H1 (cell line): Measurements from ENCODE around the gene DIAPH2. TPM values are rescaled to one million over a fixed set of nuclear protein-coding genes. Genes with fewer than 3 reads are reported as not detected.

Experiments used
- CTCF ChIA-PET: fragments of 300-600 bp; sonication (Branson Sonifier 250); formaldehyde crosslinking; loops from one replicate; lab custom pipeline; 2021; ENCODE audit not compliant: partially characterized antibody; lab: Charles Lee
- POLR2A ChIA-PET: fragments of 300-600 bp; sonication (Branson Sonifier 250); formaldehyde crosslinking; loops from one replicate; lab custom pipeline; 2021; ENCODE audit warnings: inconsistent platforms; ENCODE audit not compliant: partially characterized antibody; lab: Charles Lee
- DNase-seq, 2 experiments: peaks; one replicate each; pipeline versions ENCODE4 v3.0.0 to v3.0.0-alpha.2; 2010 to 2022; ENCODE audit warnings: low spot score in 2 of 2, low read depth in 1 of 2, mixed read lengths in 1 of 2
- FAIRE-seq: peaks from 2 replicates; lab custom pipeline; 2011; peaks lifted over from hg19 to GRCh38; lab: Jason Lieb, UNC
- H2AFZ ChIP-seq: 2 replicates; pipeline ENCODE4 v1.8.1; 2012; ENCODE audit warnings: low read length, inconsistent platforms
- H2AK5ac ChIP-seq: 2 replicates; pipeline ENCODE4 v1.6.1; 2013; ENCODE audit warnings: low read depth, low read length
- H2BK120ac ChIP-seq: replicated peaks from 2 replicates; pipeline ENCODE3; 2013; ENCODE audit warnings: low read depth, low read length, inconsistent platforms
- H2BK12ac ChIP-seq: 2 replicates; pipeline ENCODE4 v1.6.1; 2013; ENCODE audit warnings: low read depth, low read length
- H2BK15ac ChIP-seq: 2 replicates; pipeline ENCODE4 v1.6.1; 2013; ENCODE audit warnings: low read length
- H2BK20ac ChIP-seq: 2 replicates; pipeline ENCODE4 v1.6.1; 2013; ENCODE audit warnings: low read length
- H2BK5ac ChIP-seq: 2 replicates; pipeline ENCODE4 v1.6.1; 2013; ENCODE audit warnings: low read depth, low read length
- H3K14ac ChIP-seq: 2 replicates; pipeline ENCODE4 v1.6.1; 2013; ENCODE audit warnings: inconsistent platforms; ENCODE audit not compliant: insufficient read length
- H3K18ac ChIP-seq: 2 replicates; pipeline ENCODE4 v1.6.1; 2013; ENCODE audit warnings: low read length; ENCODE audit errors: extremely low read depth
- H3K23ac ChIP-seq: 2 replicates; pipeline ENCODE4 v1.6.1; 2013; ENCODE audit warnings: inconsistent platforms; ENCODE audit not compliant: insufficient read length
- H3K23me2 ChIP-seq: 2 replicates; pipeline ENCODE4 v1.6.1; 2013; ENCODE audit warnings: low read depth, low read length
- H3K27ac ChIP-seq: 2 replicates; pipeline ENCODE4 v1.6.1; 2011; ENCODE audit warnings: low read depth, low read length, inconsistent platforms
- H3K27me3 ChIP-seq, 4 experiments: replicated peaks in 1 of 4; 1 replicate in 1 of 4; 2 replicates in 3 of 4; pipeline versions ENCODE4 v1.6.1 to v1.8.1; 2011 to 2013; ENCODE audit warnings: low read length in 3 of 4, mild to moderate bottlenecking in 3 of 4, inconsistent platforms in 2 of 4, mixed read lengths in 2 of 4, moderate library complexity in 1 of 4; ENCODE audit not compliant: control insufficient read depth in 3 of 4, insufficient read depth in 3 of 4; ENCODE audit errors: extremely low read depth in 1 of 4
- H3K36me3 ChIP-seq, 4 experiments: 2 replicates each; pipeline versions ENCODE4 v1.6.1 to v1.8.1; 2011 to 2013; ENCODE audit warnings: mild to moderate bottlenecking in 4 of 4, low read length in 3 of 4, moderate library complexity in 2 of 4, control low read depth in 1 of 4, inconsistent platforms in 1 of 4; ENCODE audit not compliant: insufficient read depth in 4 of 4, control insufficient read depth in 2 of 4
- H3K4ac ChIP-seq: replicated peaks from 2 replicates; pipeline ENCODE3; 2013; ENCODE audit warnings: low read length, low read depth, mixed read lengths, inconsistent platforms; ENCODE audit not compliant: insufficient read length
- H3K4me1 ChIP-seq, 4 experiments: replicated peaks in 1 of 4; 1 replicate in 1 of 4; 2 replicates in 3 of 4; pipeline versions ENCODE4 v1.6.1 to v1.8.1; 2011 to 2013; ENCODE audit warnings: low read length in 3 of 4, inconsistent platforms in 2 of 4, mixed read lengths in 1 of 4; ENCODE audit not compliant: insufficient read depth in 4 of 4, control insufficient read depth in 3 of 4
- H3K4me2 ChIP-seq, 2 experiments: 2 replicates each; pipeline versions ENCODE4 v1.6.1 to v1.8.1; 2011 to 2013; ENCODE audit warnings: low read depth in 2 of 2, low read length in 2 of 2, control low read depth in 1 of 2, inconsistent platforms in 1 of 2, mild to moderate bottlenecking in 1 of 2; ENCODE audit not compliant: insufficient read depth in 1 of 2
- H3K4me3 ChIP-seq, 4 experiments: fragments of 200-600, 300-600 bp in 1 of 4; sonication (generic), shearing (Covaris generic), sonication (Bioruptor Twin) in 1 of 4; 2 replicates each; pipeline versions ENCODE4 v1.5.1 to v1.8.1; 2011 to 2016; ENCODE audit warnings: low read length in 4 of 4, low read depth in 3 of 4, control low read depth in 2 of 4, inconsistent platforms in 2 of 4, mild to moderate bottlenecking in 2 of 4, mixed read lengths in 1 of 4, moderate library complexity in 1 of 4; ENCODE audit not compliant: insufficient read depth in 2 of 4; ENCODE audit errors: extremely low read depth in 1 of 4
- H3K56ac ChIP-seq: replicated peaks from 2 replicates; pipeline ENCODE3; 2013; ENCODE audit warnings: low read depth, mild to moderate bottlenecking, mixed read lengths, low read length, inconsistent platforms; ENCODE audit not compliant: insufficient read length
- H3K79me1 ChIP-seq: 2 replicates; pipeline ENCODE4 v1.6.1; 2013; ENCODE audit warnings: low read depth, low read length, control low read depth
- H3K79me2 ChIP-seq, 2 experiments: 2 replicates each; pipeline versions ENCODE4 v1.6.1 to v1.8.1; 2012 to 2013; ENCODE audit warnings: low read length in 2 of 2, mild to moderate bottlenecking in 2 of 2, inconsistent platforms in 1 of 2; ENCODE audit not compliant: insufficient read depth in 2 of 2, control insufficient read depth in 1 of 2
- H3K9ac ChIP-seq, 4 experiments: replicated peaks in 1 of 4; 1 replicate in 1 of 4; 2 replicates in 3 of 4; pipeline versions ENCODE4 v1.6.1 to v1.8.1; 2011 to 2013; ENCODE audit warnings: low read depth in 3 of 4, low read length in 3 of 4, control low read depth in 2 of 4, mild to moderate bottlenecking in 2 of 4, moderate library complexity in 2 of 4, inconsistent platforms in 1 of 4; ENCODE audit errors: extremely low read depth in 1 of 4
- H3K9me3 ChIP-seq, 2 experiments: 2 replicates each; pipeline versions ENCODE4 v1.6.1 to v1.8.1; 2012 to 2013; ENCODE audit warnings: mild to moderate bottlenecking in 2 of 2, moderate library complexity in 2 of 2, control low read depth in 1 of 2, inconsistent platforms in 1 of 2, low read depth in 1 of 2, low read length in 1 of 2, mixed read lengths in 1 of 2; ENCODE audit not compliant: insufficient read depth in 2 of 2
- H4K20me1 ChIP-seq, 2 experiments: replicated peaks in 1 of 2; 2 replicates each; pipeline versions ENCODE3 to v1.8.1; 2011 to 2013; ENCODE audit warnings: inconsistent platforms in 2 of 2, low read length in 2 of 2, mild to moderate bottlenecking in 1 of 2; ENCODE audit not compliant: insufficient read depth in 2 of 2, control insufficient read depth in 1 of 2
- H4K5ac ChIP-seq: 2 replicates; pipeline ENCODE4 v1.6.1; 2013; ENCODE audit warnings: low read length, low read depth, mixed read lengths, inconsistent platforms; ENCODE audit not compliant: insufficient read length
- H4K8ac ChIP-seq: 2 replicates; pipeline ENCODE4 v1.8.0; 2013; ENCODE audit warnings: mild to moderate bottlenecking, moderate library complexity, low read length, inconsistent platforms; ENCODE audit not compliant: insufficient read depth; ENCODE audit errors: extremely low read depth
- H4K91ac ChIP-seq: replicated peaks from 2 replicates; pipeline ENCODE3; 2013; ENCODE audit warnings: low read length, mixed read lengths, inconsistent platforms; ENCODE audit not compliant: insufficient read length
- ASH2L ChIP-seq: fragments of 200-600, 300-600 bp; sonication (generic); IDR thresholded peaks from one replicate; pipeline ENCODE4 v1.7.1; 2017; ENCODE audit warnings: low read length
- E2F6 ChIP-seq: IDR thresholded peaks from 2 replicates; pipeline ENCODE4 v1.6.1; 2012; ENCODE audit warnings: inconsistent platforms
- JUN ChIP-seq: IDR thresholded peaks from 2 replicates; pipeline ENCODE4 v1.6.1; 2011; ENCODE audit warnings: low read depth, mild to moderate bottlenecking, improper control_type of control experiment, low read length
- NRF1 ChIP-seq: IDR thresholded peaks from 2 replicates; pipeline ENCODE4 v1.6.1; 2011; ENCODE audit warnings: mild to moderate bottlenecking, low read depth, low read length, improper control_type of control experiment
- PHF8 ChIP-seq: fragments of 200-600 bp; sonication (generic); conservative IDR thresholded peaks from 2 replicates; pipeline ENCODE4 v1.7.1; 2012; ENCODE audit warnings: low read depth, mild to moderate bottlenecking, inconsistent platforms, low read length, moderate library complexity
- TAF7 ChIP-seq: optimal IDR thresholded peaks from 2 replicates; pipeline ENCODE3; 2011; ENCODE audit warnings: low read depth, mild to moderate bottlenecking, inconsistent platforms, low read length, moderate library complexity, borderline replicate concordance
- ZNF274 ChIP-seq: IDR thresholded peaks from 2 replicates; pipeline ENCODE4 v1.7.0; 2012; ENCODE audit warnings: low read length, borderline replicate concordance; ENCODE audit errors: extremely low read depth
- WGBS, 2 experiments: shearing (Covaris generic) in 1 of 2; methylation state at CpG; one replicate each; pipeline versions ENCODE4 v1.1.6 to v1.1.7; 2013 to 2015; ENCODE audit warnings: low lambda C conversion rate in 2 of 2, mixed read lengths in 2 of 2, inconsistent platforms in 1 of 2, low coverage in 1 of 2, missing lambda C conversion rate in 1 of 2; ENCODE audit not compliant: insufficient replicate concordance in 2 of 2, insufficient coverage in 1 of 2, insufficient read length in 1 of 2; ENCODE audit errors: extremely low coverage in 1 of 2, missing lambda C conversion rate in 1 of 2; 5-methylcytosine and 5-hydroxymethylcytosine counted together
- polyA plus RNA-seq, 7 experiments: library from polyadenylated mRNA; depleted of rRNA in 3 of 7; stranded (reverse) in 5 of 7; unstranded in 2 of 7; fragments of >200 nt in 5 of 7; fragments of 200-250 nt in 2 of 7; gene quantifications; 1 replicate in 5 of 7; 2 replicates in 1 of 7; 4 replicates in 1 of 7; pipeline versions ENCODE4 v1.2.1 to v1.2.3, GENCODE V29; 2011 to 2013; ENCODE audit warnings: missing spikeins in 2 of 7, mixed read lengths in 2 of 7
- total RNA-seq: library from RNA; stranded (reverse); fragmentation: NEBNext Ultra II Directional; extraction: Animal tissue kit (Norgen Biotek cat#: 25700); gene quantifications from 2 replicates; pipeline ENCODE4 v1.2.1, GENCODE V29; 2021

DIAPH2 gene
- total and polyA plus RNA-seq, 2 of the 8 experiments (the other 6 are each of a cell fraction or from before 2014, with no cell fraction given), result 4.4 to 24.3 TPM

DNA sequence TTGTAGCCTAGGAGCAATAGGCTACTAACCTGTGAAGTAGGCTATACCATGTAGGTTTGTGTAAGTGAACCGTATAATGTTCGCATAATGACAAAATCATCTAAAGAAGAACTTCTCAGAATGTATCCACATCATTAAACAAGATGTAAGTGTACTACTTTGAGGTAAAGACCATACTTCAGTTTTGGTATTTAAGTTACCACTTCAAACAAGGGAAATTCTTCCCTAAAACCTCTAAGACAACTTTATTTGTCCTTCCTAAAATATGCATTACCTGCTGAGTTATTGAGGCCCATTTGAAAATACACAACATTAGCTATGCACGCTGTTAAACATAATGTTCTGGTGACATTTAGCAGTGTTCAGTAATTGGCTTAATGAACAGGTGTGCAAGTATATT lies 381.7 kb downstream of the DIAPH2 start:
- no peak overlapping the region for H4K8ac ChIP-seq
- H3K27ac ChIP-seq, result no peak overlapping the region
- no peaks in the 10 kb centered on the region for H3K27me3 ChIP-seq
- no peak overlapping the region for H2BK15ac ChIP-seq
- H3K56ac ChIP-seq, result no peak overlapping the region
- no peak overlapping the region for H3K4ac ChIP-seq
- H3K9me3 ChIP-seq, result no peaks in the 10 kb centered on the region
- ChIA-PET CTCF (no interaction called here), POLR2A (no interaction called here)
- no peaks in the 10 kb centered on the region for H3K36me3 ChIP-seq
- H3K4me2 ChIP-seq, result no peak overlapping the region
- no peaks in the 10 kb centered on the region for H3K23me2 ChIP-seq
- H3K9ac ChIP-seq, result no peak overlapping the region
- DNase-seq (no peak), FAIRE-seq (no peak)
- H2BK120ac ChIP-seq, result no peak overlapping the region
- H3K23ac ChIP-seq, result no peak overlapping the region
- no peak overlapping the region for H4K91ac ChIP-seq
- H3K4me1 ChIP-seq, result no peaks in the 10 kb centered on the region
- no peak overlapping the region for H2AK5ac ChIP-seq
- TF ChIP-seq TAF7 (no peak), JUN (no peak), ASH2L (no peak), E2F6 (no peak), NRF1 (no peak), PHF8 (no peak), ZNF274 (no peak)
- no peak overlapping the region for H2BK12ac ChIP-seq
- H2AFZ ChIP-seq, result no peak overlapping the region
- H3K4me3 ChIP-seq, result no peak overlapping the region
- no peaks in the 10 kb centered on the region for H3K79me1 ChIP-seq
- H4K5ac ChIP-seq, result no peak overlapping the region
- WGBS, 2 experiments, result 97% methylated on average over 3 of the region's 3 CpGs; no CpG with 5 or more reads in 1 of the 2 experiments
- H3K18ac ChIP-seq, result no peak overlapping the region
- H2BK20ac ChIP-seq, result no peak overlapping the region
- no peaks in the 10 kb centered on the region for H4K20me1 ChIP-seq
- H3K79me2 ChIP-seq, result no peaks in the 10 kb centered on the region
- no peak overlapping the region for H2BK5ac ChIP-seq
- no peak overlapping the region for H3K14ac ChIP-seq
